ENCODE data around the gene ST8SIA1.

DNA sequence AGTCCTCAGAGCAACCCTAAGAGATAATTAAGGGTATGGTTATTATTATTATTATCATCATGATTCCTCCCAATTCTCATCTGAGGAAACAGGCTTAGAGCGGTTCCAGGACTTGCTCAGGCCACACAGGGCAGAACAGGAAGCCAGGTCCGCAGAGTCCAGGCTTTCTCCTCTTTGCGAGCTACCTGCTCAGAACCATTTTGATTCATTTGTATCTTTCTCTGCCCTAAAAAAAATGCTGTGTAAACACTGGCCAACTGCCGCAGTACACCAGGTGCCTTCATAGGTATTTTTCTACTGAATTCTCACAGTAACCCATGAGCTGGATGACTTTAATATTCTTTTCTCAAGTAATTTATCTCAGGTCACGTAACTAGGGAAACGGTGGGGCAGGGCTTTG is 45.3 kb downstream of the ST8SIA1 start:
- TF ChIP-seq CTCF (conservative IDR thresholded peaks at IDR 0.05; ENCODE audit: low read depth, low read length) (no peak), EZH2 (IDR thresholded peaks at IDR 0.05; ENCODE audit: low read length, unreplicated experiment) (no peak)

All from PC-3 (cell line).